GM18520 (cell line): ENCODE results near the gene REPS1.
A peak's percentile ranks its signal among the peaks of the same experiment; 100 is the strongest.

Experiments used
- ATAC-seq: cut with Tn5 transposase; IDR thresholded peaks from one replicate; pipeline ENCODE4 v1.9.1; 2021; ENCODE audit not compliant: unreplicated experiment

The REPS1 gene

GRCh38 chr6:138931660-138932059 is 56.4 kb downstream of the REPS1 start:
- ATAC-seq, result no peak

- no peak for ATAC-seq
Observed at GRCh38 chr6:138926579-138926978, 61.5 kb downstream of the REPS1 start.

GRCh38 chr6:138925806-138926205 is 62.2 kb downstream of the REPS1 start:
- ATAC-seq, result no peak

- ATAC-seq, result no peak
Observed at GRCh38 chr6:138923561-138923960, 64.5 kb downstream of the REPS1 start.

- no peak for ATAC-seq
Observed at GRCh38 chr6:138920906-138921305, 67.1 kb downstream of the REPS1 start.

GRCh38 chr6:138914701-138915100 is 73.4 kb downstream of the REPS1 start:
- no peak for ATAC-seq

- ATAC-seq, result no peak
Observed at GRCh38 chr6:138912308-138912707, 75.7 kb downstream of the REPS1 start.

- ATAC-seq, result no peak
Observed at GRCh38 chr6:138909975-138910374, 78.1 kb downstream of the REPS1 start.

GRCh38 chr6:138909511-138909910 is 78.5 kb downstream of the REPS1 start:
- no peak for ATAC-seq

- ATAC-seq, result no peak
Observed at GRCh38 chr6:138907167-138907566, 80.9 kb downstream of the REPS1 start.

- ATAC-seq, result no peak
Observed at GRCh38 chr6:138897031-138897430, 91.0 kb downstream of the REPS1 start.

- ATAC-seq, result no peak
Observed at GRCh38 chr6:138896104-138896756, 91.8 kb downstream of the REPS1 start.

- no peak for ATAC-seq
Observed at GRCh38 chr6:138891255-138891986, 96.6 kb downstream of the REPS1 start.

- ATAC-seq, result no peak
Observed at GRCh38 chr6:138885156-138885819, 102.8 kb downstream of the REPS1 start.

GRCh38 chr6:138882369-138883017 is 105.6 kb downstream of the REPS1 start:
- ATAC-seq, result peak; percentile 71

GRCh38 chr6:138873191-138873590 is 114.9 kb downstream of the REPS1 start:
- no peak for ATAC-seq

GRCh38 chr6:138869398-138869797 is 118.7 kb downstream of the REPS1 start:
- no peak for ATAC-seq

- no peak for ATAC-seq
Observed at GRCh38 chr6:138868181-138868580, 119.9 kb downstream of the REPS1 start.

GRCh38 chr6:138865480-138866109 is 122.5 kb downstream of the REPS1 start:
- ATAC-seq, result no peak

GRCh38 chr6:138864343-138864890 is 123.6 kb downstream of the REPS1 start:
- ATAC-seq, result no peak

- no peak for ATAC-seq
Observed at GRCh38 chr6:138863321-138863720, 124.7 kb downstream of the REPS1 start.
